Fibroblast of skin of left biceps (primary cell): ENCODE data around the gene CIBAR2.

Source experiments
- DNase-seq, 2 experiments: peaks; one replicate each; pipeline ENCODE4 v3.0.0-alpha.2; 2013; ENCODE audit warnings: low read depth in 2 of 2

CIBAR2 gene

GRCh38 chr16:85144026-85144915 lies 32.0 kb upstream of the CIBAR2 start:
- DNase-seq, result no peak

DNA sequence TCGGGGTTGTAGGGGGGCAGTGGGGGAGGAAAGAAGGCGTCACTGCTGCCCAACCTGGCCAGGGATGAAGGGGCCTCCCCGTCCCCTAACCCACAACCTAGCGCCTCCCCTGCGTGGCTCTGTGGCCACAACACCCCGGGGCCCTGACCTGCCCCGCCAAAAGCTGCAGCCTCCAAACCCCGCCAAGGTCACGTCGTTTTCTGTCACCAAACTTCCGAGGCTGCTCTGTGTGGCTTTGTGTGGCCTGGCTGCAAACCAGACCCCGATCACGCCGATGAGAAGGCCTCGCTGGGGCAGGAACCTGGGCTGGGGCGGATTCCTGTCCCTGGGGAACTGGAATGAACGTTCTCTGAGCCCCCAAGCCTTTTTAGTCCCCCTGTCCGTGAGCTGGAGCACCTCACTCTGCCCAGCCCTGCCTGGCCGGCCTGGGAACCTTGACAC lies 30.5 kb upstream of the CIBAR2 start:
- DNase-seq, result no peak

DNA sequence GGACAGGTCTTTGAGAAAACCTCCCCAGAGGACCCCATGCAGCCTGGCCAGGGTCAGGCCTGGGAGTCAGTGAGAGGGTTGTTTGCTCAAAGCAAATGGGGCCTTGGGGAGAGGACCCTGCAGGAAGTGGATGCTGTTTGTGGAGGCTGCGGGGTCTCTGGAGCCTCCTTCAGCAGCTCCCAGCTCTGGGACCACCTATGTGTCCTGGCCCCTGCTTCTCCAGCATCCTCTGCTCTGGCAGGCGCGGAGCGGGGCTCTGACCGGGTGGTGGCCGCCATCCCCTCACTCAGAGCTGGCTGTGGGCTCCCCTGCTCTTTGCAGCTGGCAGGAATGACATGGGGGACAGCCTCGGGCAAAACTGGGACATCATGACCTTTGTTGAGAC lies 29.8 kb upstream of the CIBAR2 start:
- no peak for DNase-seq

- no peak for DNase-seq
Measured at GRCh38 chr16:85141491-85142128, 29.3 kb upstream of the CIBAR2 start.

DNA sequence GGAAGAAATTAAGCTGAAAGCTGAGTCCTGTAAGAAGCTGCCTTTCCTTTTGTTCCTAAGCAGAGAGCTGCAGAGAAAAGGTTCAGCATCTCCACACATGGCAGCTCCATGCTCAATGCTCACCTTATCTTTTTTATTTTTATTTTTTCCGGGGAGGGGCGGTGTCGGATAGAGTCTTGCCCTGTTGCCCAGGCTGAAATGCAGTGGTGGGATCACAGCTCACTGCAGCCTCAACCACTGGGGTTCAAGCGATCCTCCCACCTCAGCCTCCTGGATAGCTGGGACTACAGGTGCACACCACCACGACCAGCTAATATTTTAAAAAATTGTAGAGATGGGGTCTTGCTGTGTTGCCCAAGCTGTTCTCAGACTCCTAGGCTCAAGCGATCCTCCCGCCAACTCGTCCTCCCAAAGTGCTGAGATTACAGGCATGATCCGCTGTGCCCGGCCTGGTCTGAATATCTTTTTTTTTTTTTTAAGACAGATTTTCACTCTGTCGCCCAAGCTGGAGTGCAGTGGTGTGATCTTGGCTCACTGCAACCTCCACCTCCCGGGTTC lies 28.3 kb upstream of the CIBAR2 start:
- DNase-seq, result no peak

- no peak for DNase-seq
Measured at GRCh38 chr16:85139881-85140339, 27.6 kb upstream of the CIBAR2 start.

- DNase-seq, result no peak
Measured at GRCh38 chr16:85138825-85139627, 26.8 kb upstream of the CIBAR2 start.

- DNase-seq, result no peak
Measured at GRCh38 chr16:85138073-85138824, 26.0 kb upstream of the CIBAR2 start.

DNA sequence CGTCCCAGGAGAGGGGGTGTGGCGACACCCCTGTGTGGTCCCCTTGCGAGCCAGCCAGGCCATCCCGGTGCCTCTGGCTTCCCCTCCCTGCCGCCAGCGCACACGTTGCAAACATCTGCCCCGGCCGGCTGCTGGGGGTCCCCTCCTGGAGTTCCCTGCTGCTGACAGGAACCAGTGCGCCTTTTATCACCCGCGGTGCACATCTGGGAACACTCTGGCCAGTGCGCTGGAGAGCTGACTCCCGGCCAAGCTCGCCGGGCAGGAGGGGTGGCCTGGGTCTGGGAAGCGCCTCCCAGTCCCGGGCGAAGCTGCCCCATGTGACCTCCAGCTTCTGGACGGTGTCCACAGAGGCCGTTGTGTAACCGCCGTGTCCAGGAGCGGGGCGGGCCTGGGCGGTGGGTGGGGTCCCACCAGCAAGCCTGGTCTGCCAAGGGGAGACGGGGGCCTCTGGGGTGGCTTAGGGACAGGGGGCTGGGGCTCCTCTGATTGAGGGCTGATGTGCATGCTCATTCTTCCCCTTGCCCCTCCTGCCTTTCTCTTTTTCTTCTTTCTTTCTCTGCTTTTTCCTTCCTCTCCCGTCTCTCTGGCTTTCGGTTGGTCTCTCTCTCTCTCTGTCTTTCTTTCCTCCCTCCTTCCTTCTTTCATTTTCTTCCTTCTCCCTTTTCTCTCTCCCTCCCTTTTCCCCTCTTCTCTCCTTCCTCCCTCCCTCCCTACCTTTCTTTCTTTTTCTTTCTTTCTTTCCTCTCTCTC lies 25.2 kb upstream of the CIBAR2 start:
- no peak for DNase-seq

GRCh38 chr16:85136702-85137322 lies 24.5 kb upstream of the CIBAR2 start:
- DNase-seq, result no peak

DNA sequence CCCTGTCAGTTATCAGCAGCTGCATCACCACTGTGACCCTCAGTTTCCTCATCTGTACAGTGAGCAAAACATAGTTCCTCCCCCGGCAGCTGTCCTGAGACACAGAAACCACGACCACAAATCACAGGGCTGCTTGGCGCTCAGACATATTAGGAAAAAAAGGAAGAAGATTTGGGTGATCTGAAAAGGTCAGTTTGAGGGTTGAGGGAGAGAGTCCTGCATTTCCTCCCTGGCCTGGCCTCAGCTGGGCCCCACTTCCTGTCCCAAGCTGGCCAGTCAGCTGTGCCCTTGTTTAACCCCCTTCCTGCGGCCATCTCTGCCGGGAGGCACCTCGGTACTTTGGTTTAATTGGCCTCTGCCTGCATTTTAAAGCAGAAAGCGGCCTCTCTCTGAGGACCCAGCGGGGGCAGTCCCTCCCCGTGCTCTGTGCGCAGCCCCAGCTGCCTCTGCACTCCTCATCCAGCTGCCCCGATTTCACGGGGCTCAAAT lies 24.0 kb upstream of the CIBAR2 start:
- DNase-seq, result no peak

- no peak for DNase-seq
Measured at GRCh38 chr16:85134789-85135142, 22.5 kb upstream of the CIBAR2 start.

- no peak for DNase-seq
Measured at GRCh38 chr16:85134076-85134788, 22.0 kb upstream of the CIBAR2 start.

GRCh38 chr16:85133290-85133599 lies 21.0 kb upstream of the CIBAR2 start:
- no peak for DNase-seq

DNA sequence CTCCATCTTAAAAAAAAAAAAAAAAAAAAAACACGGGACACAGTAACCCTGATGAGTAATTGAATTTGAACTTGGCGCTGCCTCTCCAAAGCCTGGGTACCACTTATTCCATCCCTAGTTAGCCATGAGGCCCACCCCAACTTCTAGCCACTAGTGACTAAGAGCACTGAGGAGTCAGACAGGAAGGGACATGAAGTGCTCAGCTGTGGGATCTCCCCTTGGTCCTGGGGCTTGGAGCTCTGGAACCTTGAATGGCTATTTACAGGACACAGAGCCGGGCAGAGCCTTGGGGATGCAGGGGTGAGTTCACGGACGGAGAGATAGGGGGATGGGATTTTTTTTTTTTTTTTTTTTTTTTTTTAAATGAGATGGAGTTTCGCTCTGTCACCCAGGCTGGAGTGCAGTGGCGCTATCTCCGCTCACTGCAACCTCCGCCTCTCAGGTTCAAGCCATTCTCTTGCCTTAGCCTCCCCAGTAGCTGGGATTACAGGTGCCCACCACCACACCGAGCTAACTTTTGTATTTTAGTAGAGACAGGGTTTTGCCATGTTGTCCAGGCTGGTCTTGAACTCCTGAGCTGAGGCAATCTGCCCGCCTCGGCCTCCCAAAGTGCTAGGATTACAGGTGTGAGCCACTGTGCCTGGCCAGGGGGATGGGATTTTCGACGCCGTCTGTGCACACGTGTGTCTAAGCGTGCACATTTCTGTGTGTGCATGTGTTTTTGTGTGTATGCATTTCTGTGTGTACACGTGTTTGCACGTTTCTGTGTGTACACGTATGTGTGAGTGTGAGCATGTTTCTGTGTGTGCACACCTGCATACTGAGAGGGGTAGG lies 20.4 kb upstream of the CIBAR2 start:
- DNase-seq, result no peak

DNA sequence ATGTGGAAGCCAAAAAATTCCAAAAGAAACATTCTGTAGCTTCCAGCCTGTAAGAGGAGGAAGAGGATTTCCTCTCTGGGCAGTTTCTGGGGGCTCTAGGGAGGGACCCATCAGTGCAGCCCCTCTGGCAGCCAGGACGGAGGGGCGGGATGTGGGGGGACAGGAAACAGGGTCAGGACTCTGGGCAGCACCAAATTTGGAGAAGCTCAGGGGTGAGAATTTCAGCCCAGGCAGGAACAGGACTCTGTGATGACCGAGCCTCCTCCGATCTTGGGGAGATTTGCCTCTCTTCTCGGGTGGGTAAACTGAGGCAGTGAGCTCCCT lies 18.4 kb upstream of the CIBAR2 start:
- DNase-seq, result no peak

GRCh38 chr16:85129876-85130704 lies 17.8 kb upstream of the CIBAR2 start:
- DNase-seq, result no peak
